ENCODE measurements around the gene AP4E1.

AP4E1 gene

GRCh38 chr15:51053571-51053970 lies 145.1 kb downstream of the AP4E1 start:
- DNase-seq (ENCODE audit: low read depth): no peak
- no peak overlapping the region for H3K4me3 ChIP-seq (ENCODE audit: low read depth, low read length)

- no peak overlapping the region for H3K4me3 ChIP-seq (ENCODE audit: low read depth, low read length)
- DNase-seq (ENCODE audit: low read depth): no peak
Measured at GRCh38 chr15:51054535-51054934, 146.1 kb downstream of the AP4E1 start.
